ENCODE measurements around the gene PIBF1.
"Not testable (repeated sequence)": the region's sequence is repeated elsewhere in the genome, so short reads cannot be mapped to it uniquely, and the experiment has no call there.

Gene PIBF1

DNA sequence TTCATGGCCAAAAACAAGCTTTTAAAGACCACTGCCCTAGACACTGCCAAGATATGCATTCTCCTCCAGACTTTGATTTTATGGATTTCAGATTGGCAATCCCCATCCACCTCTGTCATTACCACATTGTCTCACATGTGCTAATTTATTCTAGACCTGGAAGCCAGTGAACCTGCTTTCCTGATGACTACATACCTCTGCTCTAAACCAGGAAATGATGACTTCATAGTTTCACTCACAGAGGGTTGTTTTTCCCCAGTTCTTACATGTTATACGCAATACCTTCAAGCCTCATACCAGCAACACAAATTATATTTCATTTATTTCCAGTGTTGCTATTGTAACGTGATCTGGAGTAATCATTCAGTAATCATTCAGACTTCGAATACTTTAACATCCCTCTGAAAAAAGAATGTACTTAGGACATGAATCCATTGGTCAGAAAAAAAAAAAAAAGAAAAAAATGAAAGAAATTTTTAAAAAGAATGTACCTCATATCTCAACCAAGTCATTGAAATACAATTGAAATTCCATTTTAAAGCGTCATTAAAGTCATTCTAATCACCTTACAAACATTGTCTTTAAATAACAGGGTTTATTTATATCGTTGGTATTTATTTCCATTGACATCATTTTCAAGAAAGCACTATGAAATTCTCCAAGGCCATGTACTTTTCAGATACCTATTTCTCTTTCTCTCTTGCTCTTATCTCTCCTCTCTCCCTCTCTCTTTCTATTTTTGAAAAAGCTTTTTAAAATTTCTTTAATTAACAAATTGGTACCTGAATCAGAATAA is 243.5 kb downstream of the PIBF1 start:
- no peak for DNase-seq

DNA sequence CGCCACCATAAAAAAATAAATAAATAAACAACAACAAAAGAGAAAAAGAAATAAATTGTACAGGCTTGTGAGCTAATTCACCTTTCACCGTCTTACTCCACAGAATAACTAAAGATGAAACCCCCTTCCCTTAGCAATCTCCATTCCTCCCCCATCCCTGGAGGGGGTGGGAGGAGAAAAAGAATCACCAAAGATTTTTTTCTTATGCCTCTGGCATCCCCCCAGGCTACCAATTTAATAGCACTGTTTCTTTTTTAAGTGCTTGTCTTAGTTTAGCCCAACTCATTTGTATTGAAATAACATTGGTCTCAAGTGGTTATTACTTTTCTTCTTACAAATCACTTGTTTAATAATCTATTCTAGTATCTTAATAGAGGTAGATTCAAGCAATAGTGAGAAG is 253.0 kb downstream of the PIBF1 start:
- no peak for DNase-seq

GRCh38 chr13:73035660-73036059 is 253.7 kb downstream of the PIBF1 start:
- no peak for DNase-seq

GRCh38 chr13:73036566-73036965 is 254.6 kb downstream of the PIBF1 start:
- no peak for DNase-seq

GRCh38 chr13:73038064-73038463 is 256.1 kb downstream of the PIBF1 start:
- DNase-seq, result no peak

DNA sequence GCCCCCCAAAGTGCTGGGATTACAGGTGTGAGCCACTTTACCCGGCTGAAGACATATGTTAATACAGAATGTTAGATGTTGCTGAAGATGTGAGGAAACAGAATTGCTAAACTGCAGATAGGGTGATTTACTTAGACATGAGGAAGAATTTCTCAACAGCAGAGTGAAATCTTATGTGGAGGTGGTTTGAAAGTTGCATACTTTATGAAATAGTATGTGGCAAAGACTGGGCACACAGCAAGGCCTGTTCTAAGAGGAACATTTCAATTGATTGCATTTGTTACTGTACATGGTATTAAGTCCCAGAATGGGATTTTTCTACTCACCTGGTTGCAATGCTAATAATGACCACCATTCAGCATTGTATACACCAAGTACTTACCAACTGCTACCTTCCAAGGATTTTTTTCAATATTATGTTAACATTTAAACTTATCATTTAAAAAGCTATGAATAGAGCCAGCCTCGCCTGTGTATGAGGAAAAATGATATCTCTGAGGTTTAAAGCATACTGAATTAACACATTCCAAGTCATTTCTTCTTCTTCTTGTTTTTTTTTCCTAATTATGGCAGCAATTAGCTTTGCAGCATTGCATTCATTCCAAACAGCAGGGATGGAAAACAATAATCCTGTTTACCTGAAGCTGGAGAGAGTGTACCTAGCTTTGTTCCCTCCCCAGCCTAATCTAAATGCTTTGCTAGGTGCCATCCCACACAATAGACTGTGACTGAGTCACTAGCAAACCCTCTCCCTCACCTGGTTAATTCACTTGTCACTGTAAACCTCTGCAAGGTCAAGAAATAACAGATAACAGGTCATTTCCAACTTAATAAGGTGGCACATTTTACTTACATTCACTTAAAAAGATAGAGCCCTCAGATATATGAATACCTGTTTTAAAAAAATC is 257.5 kb downstream of the PIBF1 start:
- DNase-seq, result peak; percentile 95

DNA sequence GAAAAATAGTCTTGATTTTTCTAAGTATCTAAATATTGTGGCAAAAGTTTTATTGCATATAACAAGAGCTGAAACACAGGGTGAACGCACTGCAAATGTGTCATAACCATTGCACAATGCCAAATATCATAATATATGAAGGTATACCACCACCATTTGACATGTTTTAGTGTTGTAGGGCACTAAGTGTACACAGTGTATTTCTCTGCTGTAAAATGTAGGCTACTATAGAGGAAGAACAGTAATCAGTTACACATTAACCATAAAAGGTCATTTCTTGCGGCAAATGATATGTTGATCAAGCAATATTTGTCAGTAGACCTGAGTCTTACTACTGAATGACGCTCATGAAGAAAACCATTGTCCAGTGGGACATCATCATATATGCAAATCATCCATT is 258.6 kb downstream of the PIBF1 start:
- no peak for DNase-seq

DNA sequence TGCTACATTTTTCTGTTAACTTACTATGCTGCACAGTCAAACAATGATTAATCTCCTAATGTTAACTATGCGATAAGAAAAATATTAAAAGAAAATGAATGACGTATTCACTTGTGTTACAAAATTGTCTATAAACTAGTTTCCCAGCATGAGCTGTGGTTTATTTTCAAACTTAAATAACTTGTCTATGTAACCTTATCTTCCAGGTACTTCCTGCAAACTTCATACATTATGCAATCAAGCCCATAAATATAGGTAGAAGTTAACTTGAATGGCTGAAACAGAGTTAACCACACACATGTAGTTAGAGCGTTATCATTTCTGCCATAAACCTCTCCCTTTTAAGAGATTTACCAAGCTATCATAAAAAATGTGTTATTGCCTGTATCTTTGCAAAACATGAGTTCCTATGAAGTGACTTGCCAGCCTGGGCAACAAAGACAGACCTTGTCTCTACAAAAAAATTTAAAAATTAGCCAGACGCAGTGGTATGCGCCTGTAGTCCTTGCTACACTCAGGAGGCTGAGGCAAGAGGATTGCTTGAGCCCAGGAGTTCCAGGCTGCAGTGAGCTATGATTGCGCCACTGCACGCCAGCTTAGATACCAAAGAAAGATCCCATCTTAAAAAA is 259.1 kb downstream of the PIBF1 start:
- DNase-seq, result peak; percentile 99

GRCh38 chr13:73045031-73045430 is 263.1 kb downstream of the PIBF1 start:
- no peak for DNase-seq

GRCh38 chr13:73048615-73049014 is 266.7 kb downstream of the PIBF1 start:
- not testable (repeated sequence) for DNase-seq

DNA sequence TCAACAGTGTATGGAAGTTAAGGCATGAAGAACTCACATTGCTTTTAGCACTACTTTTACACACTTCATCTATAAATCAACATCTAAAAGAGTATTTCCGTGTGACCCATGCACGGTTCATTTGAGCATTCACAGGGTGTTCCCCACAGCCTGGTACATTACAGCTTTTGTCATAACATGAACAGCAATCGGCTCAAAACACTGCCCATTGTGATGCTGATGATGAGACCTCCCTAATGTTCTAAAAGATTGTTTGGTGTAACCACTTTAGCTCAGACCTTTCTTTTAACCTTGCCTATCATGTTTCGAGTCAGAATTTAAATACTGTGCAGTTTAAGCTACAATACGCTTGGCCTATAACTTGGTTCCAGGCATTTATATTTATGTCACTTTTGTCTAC is 272.8 kb downstream of the PIBF1 start:
- no peak for DNase-seq

DNA sequence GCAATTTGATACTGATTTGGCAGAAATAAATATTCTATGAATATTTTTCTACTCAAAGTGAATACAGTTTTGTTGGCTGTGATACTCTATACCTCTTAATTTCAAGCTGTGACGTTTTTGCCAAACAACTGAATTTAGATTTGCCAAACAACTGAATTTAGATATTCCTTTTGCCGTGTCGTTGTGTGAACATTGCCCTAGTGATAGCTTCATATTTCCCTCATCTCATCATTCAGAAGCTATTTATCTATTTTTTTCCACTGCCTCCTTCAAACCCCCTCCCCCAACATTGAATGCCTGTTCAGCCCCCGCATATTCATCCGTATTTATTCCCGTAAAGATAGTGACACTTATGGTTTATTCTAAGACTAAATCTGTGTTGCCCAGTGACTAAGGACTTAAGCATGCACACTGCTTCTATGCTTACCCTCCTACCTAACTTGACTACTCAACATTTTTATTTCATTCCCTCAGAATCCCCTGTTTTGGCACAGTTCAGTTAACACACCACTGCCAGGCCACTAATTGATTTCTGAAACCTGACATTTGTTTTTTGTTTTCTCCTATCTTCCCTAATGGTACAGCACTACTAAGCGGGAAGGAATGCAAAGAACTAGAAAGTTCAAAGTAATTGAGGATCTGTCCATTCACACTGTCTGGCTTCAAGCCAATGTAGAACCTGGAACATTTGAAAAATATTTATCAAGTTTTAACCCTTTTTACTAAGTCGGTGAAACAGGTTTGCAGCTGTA is 274.1 kb downstream of the PIBF1 start:
- DNase-seq, result no peak

GRCh38 chr13:73056565-73056962 is 274.6 kb downstream of the PIBF1 start:
- DNase-seq, result no peak

DNA sequence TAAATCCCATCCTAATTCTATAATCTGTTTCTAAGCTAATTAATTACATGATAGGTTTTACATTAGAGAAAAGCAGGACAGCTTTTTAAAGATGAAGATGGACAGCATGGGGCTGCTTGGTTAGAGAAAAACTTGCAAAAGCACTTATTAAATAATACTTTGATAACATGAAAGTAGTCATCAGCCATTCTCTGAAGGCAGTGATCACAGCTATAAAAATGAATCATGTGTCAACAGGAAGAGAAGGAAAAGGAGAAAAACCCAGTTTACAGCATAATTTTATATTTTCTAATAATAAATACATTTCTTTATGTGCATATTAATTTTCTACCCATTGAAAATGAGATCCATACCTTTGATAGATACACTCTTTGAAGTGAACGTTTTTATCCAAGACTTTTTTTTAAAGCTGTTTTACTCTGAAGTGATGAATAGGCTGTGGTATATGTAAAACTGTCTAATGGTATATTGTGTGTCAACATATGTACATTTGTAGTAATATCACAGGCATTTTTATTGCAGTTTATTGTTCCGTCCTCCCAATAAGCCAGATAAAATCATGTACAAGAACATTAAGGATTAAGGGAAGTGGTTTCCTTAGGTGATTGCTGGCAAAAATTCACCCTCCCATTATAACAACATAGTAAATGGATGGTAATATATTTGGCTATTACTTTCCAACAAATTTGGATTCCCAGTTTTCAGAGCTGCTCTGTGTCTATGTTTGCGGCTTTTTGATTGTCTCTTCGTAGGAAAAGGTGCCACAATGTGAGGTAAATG is 275.5 kb downstream of the PIBF1 start:
- DNase-seq, result no peak

GRCh38 chr13:73058064-73058313 is 276.1 kb downstream of the PIBF1 start:
- DNase-seq, result no peak

- DNase-seq, result no peak
These were observed 276.5 kb downstream of the PIBF1 start for GRCh38 chr13:73058432-73058735.

GRCh38 chr13:73058736-73059459 is 277.0 kb downstream of the PIBF1 start, which contains the start of gene KLF5:
Gene KLF5 (plus strand): TSS chr13:73059005. CDS start chr13:73059328, 323 bp downstream.
- peak; percentile 82 for DNase-seq

DNA sequence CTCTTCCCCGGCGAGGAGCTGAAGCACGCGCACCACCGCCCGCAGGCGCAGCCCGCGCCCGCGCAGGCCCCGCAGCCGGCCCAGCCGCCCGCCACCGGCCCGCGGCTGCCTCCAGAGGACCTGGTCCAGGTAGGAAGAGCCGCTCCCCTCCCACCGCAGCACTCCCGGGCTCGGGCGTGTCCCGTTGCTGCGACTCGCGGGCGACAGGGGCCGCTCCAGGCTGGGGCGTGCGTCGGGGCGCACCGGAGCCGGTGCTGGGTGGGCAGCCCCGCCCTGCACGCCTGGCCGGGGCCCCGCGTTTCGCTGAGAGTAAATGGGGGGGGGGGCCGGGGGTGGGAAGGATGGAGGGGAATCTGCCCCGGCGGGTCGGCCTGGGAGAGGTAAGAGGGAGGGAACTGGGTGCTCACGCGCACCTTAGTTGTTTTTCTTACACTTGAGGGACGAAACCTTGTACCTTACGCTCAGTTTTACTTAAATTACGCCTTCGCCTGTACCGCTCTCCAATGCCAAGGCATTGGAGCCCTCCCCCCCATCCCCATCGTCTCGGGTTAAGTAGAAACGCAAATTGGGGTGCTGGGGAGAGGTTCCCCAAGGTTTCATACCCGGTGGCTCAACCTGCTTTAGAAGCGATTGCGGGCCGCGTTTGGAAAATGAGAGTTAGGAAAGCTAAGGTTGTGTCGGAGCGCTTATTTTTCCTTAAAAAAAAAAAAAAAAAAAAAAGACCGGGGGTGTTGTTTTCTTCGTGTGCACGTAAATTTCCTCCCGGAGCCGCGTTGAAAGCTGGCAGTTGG is 277.7 kb downstream of the PIBF1 start:
- DNase-seq, result no peak

DNA sequence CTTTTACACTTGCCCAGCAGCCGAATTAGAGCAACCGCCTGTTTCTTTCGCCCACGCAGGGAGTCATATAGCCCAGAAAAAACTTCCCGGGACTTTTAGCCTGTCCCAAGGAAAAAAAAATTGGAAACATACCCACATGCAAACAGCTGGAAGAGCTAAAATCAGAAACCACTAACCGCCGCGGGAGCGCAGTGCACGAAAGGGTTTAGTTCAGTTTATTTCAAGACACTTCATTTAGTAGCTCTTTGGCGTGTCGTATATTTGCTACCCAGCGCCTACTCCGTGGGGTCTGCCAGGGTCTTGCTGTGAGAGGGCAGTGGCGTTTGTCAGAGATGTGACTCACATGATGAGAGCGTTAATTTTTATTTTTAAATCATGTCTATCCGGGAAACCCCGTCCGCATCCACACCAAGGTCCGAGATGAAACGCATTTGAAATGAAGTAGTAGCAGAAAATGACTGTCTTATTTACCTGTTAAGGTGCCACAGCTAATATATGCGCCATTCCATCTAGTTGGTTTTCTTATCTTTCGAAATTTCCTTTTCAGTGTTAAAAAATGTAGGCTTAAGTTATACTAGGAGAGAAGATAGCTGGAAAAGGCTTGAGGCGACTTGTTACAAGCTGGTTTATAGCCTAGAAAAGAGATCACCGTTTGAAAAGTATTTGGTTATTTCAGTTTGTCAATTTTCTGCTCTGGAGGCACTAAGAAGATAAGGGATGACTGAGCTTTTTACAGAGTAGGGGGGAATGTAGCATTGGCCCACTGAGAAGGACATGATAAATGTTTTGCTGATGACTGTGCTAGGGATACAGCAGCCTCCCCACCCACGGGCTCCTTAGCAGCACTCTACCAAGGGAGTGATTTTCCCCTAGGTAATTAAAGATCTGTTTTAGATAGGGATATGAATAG is 278.6 kb downstream of the PIBF1 start:
- no peak for DNase-seq

GRCh38 chr13:73061473-73061872 is 279.5 kb downstream of the PIBF1 start:
- no peak for DNase-seq
